Measurements from ENCODE around the gene IRF2BP1.

Gene IRF2BP1

DNA sequence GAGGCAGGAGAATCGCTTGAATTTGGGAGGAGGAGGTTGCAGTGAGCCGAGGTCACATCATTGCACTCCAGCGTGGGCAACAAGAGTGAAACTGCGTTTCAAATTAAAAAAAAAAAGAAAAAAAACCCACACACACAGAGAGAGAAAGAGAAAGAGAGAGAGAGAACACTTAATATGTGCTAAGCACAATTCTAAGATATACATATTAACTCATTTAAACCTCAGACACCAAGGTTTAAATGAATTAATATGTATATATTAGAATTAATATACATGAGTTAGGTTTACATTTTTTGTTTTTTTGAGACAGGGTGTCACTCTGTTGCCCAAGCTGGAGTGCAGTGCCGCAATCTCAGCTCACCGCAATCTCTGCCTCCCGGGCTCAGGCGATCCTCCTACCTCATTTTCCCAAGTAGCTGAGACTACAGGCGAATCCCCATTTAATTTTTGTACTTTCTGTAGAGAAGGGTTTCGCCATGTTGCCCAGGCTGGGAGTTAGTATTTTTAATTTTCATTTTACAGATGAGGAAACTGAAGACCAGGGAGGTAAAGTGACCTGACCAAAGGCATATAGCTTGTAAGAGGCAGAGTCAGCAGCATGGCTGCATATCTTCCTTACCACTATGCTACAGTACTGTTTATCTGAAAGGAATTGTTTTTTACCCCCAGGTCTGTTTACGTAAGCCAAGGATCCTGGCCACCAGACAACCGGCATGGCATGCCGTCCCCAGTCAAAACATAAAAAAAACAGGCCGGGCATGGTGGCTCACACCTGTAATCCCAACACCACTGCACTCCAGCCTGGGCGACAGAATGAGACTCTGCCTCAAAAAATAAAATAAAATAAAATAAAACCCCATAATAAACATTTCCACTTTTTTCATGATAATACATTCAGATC is 25.3 kb downstream of the IRF2BP1 start:
- DNase-seq, result no peak

DNA sequence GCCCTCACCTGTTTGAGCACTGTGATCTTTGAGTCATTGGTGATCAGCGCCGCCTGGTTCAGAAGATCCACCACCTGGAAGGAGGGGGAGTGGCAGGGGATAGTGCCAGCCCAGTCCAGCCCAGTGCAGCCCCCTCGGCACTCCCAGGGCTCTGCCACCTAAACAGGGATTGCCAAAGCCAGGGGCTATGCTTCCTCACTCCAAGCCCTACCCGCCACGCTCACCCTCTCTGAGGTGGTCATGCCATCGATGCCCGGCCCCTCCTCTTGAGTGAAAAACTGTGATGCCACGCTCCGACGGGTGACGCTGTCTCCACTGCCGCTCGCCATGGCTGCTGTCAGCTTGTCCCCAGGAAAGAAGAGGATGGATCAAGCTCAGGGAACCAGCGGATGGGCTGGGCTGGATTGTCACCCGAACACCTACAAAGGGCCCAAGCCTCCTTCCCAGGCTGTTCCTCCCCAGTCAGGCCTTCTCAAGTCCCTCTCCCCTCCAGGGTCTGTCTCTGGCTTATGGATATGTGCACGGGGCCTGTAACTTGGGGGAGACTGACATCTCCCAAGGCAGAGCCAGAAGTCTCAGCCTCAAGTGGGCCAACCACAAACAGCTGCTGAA is 31.7 kb downstream of the IRF2BP1 start:
- no peak for DNase-seq

DNA sequence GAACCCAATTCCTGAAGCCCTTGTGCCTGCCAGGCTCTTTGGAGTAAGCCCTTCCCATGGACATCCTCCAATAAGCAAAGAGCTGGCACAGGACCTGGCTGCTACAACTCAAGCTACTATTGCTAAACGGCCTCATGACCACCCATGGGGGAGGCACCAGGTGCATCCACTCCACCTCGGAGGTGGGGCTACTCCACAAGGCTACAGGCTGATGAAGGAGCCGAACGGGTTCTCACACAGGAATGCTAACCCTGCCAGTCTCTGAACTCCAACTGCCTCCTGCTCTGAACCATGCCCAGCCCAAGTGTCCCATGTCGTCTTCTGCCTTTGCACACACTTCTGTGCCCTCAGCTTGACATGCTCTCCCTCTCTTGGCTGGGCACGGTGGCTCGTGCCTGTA is 33.0 kb downstream of the IRF2BP1 start:
- DNase-seq, result no peak

DNA sequence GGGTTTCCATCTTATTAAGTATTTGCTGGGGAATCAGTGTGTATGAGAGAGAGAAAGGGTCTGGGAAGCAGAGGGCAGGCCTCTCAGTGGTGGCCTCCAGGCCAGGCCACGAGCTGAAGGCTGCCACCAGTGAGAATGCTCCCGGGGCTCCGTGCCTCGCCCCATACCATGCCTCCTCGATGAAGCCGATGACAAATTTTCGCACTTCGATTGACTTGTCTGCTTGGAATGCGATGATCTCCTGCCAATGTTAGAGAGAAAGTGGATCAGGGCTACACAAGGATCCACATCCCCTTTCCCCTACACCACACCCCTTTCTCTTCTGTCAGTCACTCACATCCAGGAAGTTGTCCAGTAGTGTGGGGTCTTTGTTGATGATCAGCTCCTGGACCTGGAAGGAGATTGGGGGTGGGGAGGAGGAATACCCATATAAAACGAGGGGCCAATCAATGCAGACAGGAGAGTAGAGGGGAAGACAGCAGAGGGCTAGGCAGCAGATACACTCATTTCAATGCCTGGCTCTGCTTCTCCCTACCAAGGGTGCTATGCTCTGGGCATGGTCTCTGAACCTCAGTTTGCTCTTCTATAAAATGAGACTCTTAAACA is 33.7 kb downstream of the IRF2BP1 start:
- no peak for DNase-seq

DNA sequence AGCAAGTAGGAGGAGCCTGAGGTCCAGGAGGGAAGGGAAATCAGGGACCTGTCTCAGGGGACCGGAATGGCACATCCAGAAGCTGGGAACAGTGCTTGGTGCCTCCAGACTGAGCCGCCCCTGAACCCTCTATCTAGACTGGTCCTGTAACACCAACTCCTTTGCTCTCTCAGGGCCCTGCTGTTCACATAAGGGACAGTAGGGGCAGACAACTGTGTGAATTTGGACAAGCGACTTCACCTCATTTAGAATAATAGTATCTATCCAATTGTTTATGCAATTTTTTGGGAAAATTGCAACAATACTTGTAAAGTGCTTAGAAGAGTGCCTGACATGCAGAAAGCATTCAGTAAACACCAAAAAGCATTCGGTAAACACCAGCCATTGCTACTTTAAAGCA is 37.0 kb downstream of the IRF2BP1 start:
- no peak for DNase-seq

DNA sequence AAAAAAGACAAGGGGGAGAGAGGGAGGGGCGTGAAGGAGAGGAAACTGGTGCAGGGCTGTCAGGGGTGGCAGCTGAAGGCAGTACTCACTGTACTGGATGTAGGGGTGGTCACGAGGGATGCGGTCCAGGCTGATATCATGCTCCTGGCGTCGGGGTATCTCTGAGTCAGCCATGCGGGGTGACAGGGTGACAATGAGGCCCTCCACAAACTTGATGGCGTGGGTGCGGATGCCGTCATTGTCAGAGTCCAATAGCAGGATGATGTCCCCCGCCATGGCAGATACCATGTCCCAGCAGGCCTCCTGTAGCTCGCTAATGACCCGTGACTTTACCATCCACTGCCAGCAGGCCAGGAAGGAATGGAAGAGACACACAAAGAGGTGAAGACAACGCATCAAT is 38.3 kb downstream of the IRF2BP1 start:
- no peak for DNase-seq

DNA sequence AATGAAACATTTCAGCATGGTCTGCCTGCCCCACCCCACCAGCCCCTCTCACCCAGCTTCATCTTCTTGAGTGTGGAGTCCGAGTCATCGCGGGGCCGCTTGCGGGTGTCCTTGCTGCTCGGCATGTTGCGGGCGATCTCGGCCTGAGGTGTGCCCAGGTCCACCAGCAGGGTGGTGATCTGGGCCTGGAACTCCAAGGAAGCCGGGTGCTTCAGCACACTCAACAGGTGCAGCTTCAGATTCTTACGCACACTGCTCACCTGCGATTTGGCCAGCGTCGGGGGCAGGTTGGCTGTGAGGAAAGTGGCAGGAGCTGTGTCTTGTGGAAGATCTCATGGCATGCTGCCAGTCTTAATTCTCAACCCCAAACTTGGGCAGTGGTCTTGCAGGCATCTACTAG is 43.7 kb downstream of the IRF2BP1 start:
- DNase-seq, result no peak

DNA sequence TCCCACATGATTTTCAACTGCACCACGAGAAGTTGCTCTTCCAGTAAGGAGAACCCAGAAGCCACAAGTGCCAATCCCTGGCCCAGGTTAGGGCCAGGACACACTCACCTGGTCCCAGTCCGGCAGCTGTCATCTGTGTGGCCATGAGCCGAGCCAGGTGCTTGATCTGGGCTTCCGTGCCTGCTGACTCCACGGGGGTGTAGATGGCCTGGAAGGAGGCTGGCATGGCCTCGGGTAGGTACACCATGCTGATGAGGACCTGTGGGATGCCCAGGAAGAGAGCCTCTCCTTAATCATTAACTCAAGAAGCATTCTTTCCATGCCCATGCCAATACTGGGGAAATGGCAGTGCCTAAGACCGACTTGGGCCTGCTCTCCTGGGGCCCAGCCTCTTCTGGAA is 51.0 kb downstream of the IRF2BP1 start:
- DNase-seq, result no peak
